DMS153 treated with DMSO at 0.1 percent for 48 hours (cell line): ENCODE results near the gene TTLL7.
"Not testable (repeated sequence)": the region's sequence is repeated elsewhere in the genome, so short reads cannot be mapped to it uniquely, and the experiment has no call there.

ENCODE experiments used
- DNase-seq: peaks from one replicate; lab custom pipeline; 2025; ENCODE audit not compliant: unreplicated experiment; lab: John Stamatoyannopoulos, UW

Gene TTLL7

DNA sequence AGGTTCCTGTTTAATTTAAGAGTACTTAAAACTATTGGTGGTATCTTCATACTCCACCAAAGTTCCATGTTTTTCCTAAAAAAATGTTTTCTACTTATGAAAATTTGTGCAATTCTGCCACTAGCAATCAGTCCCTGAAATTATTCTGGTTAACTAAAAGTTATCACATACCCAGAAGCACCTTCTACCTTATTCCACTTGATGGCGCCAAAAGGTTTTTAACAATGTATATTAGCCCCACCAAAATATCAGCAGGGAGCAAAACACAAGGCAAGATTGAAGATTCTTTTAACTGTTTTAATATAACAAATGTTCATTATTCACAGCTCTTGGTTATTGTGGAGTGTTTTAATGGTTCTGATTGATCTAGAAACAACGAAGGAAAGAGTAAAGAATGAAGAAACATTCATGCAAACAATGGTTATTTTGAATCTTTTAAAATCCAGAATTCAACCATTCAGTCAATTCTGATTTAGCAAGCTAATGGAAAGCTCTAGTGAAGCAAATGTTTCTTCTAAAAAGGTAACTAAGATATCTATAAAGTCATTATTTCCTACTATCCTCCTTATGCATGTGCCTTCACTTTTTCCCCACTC is 67.2 kb downstream of the TTLL7 start:
- peak; percentile 62 for DNase-seq

DNA sequence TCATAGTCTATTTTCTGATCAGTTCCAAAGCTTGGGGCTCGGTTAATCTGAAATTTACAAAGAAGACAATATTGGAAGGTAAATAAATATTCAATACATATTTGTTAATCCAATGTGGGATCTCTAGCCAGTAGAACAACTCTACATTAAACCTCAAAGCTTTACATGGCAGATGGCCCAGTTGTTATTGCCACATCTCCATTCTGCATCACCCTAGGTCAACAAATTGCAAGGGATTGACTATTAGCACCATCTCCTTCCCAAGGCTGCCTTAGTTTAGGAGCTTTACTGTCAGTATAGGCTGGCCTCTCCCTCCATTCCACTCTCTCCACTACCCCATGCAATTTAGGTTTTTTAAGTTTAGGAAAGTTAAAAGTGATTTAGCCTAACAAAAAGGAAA is 69.7 kb downstream of the TTLL7 start:
- DNase-seq: no peak

DNA sequence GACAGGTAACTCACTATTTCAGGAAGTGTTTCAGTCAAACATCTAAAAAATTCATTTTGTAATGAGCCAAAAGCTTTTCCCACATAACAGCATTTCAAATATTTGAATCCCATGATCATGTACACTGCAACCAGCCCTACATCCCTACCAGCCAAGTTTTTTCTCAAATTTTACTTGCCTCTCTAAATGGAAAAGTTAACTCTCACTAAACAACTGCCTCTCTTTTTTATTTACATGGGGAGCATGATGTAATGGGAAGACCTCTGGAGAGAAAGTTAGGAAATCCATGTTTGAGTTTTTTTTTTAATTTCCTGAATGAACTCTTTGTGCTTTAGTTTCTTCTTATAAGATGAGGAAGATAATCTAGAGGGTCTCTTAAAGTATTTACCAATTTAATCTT is 70.5 kb downstream of the TTLL7 start:
- DNase-seq: no peak

- no peak for DNase-seq
These were observed 71.2 kb downstream of the TTLL7 start for GRCh38 chr1:83927701-83928100.

DNA sequence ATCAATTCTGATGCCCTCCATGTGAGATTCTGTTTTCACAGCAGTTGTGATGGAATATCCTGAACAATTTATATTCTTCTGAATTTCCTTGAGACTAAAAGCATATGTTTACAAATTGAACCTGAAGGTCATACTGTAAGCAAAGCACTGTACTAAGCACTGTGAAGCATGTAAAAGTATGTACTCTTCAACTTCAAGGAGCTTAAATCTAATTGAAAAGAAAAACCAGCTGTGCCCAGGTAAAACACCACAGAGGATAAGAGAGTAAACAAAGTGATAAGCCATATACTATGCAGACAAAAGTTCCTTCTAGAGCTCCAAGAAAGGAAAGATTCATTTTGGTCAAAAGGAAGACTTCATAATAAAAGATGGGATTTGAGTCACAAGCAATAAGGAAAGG is 71.9 kb downstream of the TTLL7 start:
- DNase-seq: no peak

DNA sequence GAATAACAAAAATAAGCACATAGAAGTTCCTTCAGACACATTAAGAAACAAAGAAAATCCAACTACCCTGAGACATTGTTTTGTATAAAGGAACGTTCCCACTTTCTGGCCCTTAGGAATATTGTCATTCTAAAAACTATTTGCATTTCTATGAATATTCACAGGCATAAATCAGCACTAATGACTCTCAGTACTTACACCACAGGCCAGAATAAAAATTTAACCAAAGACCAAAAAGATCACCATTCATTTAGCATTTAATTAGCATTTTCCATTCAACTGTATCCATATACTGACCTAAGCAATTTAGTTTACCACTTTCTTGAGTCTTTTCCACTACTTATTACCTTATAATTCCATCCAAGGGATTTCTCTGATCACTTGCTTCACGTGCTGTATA is 75.4 kb downstream of the TTLL7 start:
- no peak for DNase-seq

- no peak for DNase-seq
These were observed 76.5 kb downstream of the TTLL7 start for GRCh38 chr1:83922431-83922830.

- no peak for DNase-seq
These were observed 78.6 kb downstream of the TTLL7 start for GRCh38 chr1:83920320-83920719.

- no peak for DNase-seq
These were observed 79.1 kb downstream of the TTLL7 start for GRCh38 chr1:83919872-83920271.

DNA sequence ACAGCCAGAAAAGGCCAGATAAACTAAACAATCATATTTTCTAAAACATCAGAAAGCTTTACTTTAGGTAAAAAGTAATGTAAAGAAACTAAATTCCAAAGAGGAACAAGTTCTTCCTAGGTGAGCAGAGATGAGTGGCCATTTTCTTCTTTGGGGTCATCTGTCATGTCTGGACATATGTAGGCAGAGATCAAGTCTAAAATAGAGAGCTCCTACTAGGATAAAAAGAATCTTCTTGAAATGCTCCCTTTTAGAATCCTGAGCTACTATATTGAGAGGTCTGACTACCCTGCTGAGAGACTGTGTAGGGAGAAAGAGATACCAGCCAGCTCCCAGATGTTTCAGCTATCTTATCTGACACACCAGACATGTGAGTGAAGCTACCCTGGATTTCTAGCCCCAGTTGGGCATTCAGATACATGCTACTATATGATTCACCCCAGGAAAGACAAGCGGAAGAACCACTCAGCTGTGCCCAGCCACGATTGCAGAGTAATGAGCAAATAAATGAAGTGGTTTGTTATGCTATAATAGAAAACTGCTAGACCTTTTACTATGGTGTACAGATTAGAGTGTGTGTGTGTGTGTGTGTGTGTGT is 80.1 kb downstream of the TTLL7 start:
- DNase-seq: no peak

- DNase-seq: no peak
These were observed 81.0 kb downstream of the TTLL7 start for GRCh38 chr1:83917959-83918358.

DNA sequence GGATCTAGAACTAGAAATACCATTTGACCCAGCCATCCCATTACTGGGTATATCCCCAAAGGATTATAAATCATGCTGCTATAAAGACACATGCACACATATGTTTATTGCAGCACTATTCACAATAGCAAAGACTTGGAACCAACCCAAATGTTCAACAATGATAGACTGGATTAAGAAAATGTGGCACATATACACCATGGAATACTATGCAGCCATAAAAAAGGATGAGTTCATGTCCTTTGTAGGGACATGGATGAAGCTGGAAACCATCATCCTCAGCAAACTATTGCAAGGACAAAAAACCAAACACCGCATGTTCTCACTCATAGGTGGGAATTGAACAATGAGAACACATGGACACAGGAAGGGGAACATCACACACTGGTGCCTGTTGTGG is 82.8 kb downstream of the TTLL7 start:
- DNase-seq: not testable (repeated sequence)

- no peak for DNase-seq
These were observed 86.1 kb downstream of the TTLL7 start for GRCh38 chr1:83912876-83913275.

DNA sequence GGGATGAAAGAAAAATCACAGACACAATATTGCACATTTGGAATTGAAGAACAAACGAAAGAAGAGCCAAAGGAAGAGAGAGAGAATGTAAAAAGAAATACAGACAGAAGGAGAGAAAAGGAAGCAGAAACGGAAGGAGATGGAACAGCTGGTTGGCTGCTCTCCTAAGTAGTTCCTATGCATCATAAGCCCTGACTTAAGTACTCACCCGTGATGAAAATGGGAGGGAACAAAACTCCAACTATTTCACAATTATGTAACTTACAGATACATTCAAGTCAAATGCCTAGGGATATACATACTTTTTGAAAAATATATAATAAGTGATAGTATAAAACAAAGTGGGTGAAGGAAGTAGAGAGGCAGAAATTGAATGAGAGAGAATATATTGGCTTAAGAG is 88.5 kb downstream of the TTLL7 start:
- no peak for DNase-seq

DNA sequence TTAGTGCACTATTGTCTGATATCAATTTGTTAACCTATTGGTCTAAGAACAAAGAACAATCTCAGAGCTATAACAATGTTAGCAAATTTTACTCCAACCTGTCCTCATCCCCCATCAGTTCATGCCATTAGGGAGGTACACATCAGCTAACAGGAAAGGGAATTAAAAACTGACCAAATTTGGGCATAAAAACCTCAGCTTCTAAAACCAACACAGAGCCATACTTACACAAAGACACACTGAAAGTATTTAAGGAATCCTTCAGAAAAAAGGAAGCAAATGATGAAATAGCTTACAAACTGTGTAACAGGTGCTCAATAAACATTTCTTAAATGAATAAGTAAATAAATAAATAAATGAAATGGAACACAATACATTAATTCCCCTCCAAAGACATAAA is 89.2 kb downstream of the TTLL7 start:
- DNase-seq: no peak

DNA sequence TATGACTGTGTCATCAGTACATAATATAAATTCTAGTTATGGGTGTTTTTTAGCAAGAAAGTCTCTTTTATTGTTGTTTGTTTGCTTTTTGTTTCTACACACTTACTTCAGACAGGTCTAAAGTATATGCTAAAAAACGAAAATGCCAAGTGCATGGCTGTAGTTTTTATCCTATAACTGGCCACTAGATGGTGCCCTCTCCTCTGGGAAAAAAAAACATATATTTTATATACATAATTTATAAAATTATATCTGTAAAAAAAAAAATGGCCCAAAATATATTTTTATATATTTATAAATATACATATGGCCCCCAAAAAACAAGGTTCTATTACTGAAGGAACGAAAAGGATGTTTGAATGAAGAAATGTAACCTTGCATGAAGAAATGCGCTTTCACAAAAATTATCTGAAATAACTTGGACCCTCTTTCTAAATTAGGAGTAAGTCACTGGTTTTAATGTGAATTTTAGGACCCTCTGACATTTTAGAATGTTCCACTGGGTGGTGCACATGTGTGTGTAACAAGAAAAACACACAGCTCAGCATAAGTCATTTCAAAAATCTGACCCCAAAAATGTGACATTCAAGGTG is 93.5 kb downstream of the TTLL7 start:
- DNase-seq: peak; percentile 11

- no peak for DNase-seq
These were observed 97.3 kb downstream of the TTLL7 start for GRCh38 chr1:83901547-83902155.

GRCh38 chr1:83900524-83900923 is 98.4 kb downstream of the TTLL7 start:
- DNase-seq: no peak

DNA sequence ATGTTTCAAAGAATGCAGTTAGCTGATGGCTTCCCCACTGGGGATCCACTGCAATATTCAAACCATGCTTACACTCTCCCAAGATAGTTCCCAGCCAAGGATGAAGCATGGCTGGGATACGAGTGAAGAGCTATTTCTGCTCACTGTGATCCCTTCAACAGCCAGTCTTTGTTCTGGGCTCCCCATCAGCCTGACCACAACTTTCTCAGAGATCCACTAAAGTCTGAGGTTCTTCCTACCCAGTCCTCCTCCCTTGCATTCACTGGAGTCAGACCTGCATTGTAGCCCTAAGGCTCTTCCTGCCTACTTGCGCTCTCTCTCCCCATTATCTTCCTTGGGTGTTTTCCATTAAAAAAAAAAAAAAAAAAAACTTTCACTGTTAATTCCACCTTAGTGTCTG is 101.4 kb downstream of the TTLL7 start:
- DNase-seq: no peak

GRCh38 chr1:83896299-83896698 is 102.6 kb downstream of the TTLL7 start:
- no peak for DNase-seq

DNA sequence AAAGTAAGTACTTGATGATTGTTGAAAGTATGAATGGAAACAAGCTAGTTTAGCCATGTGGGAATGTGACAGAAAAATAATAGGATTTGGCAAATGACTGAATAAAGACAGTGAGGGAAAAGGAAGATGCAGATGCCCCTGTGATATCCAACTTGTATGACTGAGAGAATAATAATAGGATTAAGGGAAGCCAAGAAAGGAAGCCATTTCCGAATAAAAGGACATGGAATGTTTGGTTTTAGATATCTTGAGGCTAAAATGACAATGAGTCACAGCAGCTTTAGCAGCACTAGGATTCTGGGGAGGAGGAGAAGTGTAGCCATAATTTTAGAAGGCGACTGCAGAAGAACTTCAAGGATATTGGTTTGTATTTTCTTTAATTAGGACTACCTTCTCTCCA is 109.2 kb downstream of the TTLL7 start:
- no peak for DNase-seq

GRCh38 chr1:83887483-83887882 is 111.4 kb downstream of the TTLL7 start:
- DNase-seq: no peak
